H1 (cell line): Measurements from ENCODE around the gene TPPP2.

Experiments
- POLR2A ChIP-seq, 2 experiments: IDR thresholded peaks; 1 replicate in 1 of 2; 2 replicates in 1 of 2; pipeline ENCODE4 v1.6.1; 2011; ENCODE audit warnings: low read depth in 2 of 2, low read length in 2 of 2, mild to moderate bottlenecking in 2 of 2; ENCODE audit errors: control extremely low read depth in 1 of 2
- POLR2AphosphoS5 ChIP-seq: IDR thresholded peaks from 2 replicates; pipeline ENCODE4 v1.6.1; 2011; ENCODE audit warnings: low read depth, low read length

- TF ChIP-seq POLR2A (IDR thresholded peaks at IDR 0.05; ENCODE audit: control extremely low read depth in 1 of 2, low read depth in 2 of 2, low read length in 2 of 2), result no peak
- no peak for TF ChIP-seq POLR2AphosphoS5
Measured at GRCh38 chr14:21034707-21035106, 4.7 kb downstream of the TPPP2 start, which contains the start of gene RNASE13.
